Measurements from ENCODE around the gene STPG3. TPM values are rescaled to one million over a fixed set of nuclear protein-coding genes. Genes with fewer than 3 reads are reported as not detected.
A peak's percentile ranks its signal among the peaks of the same experiment; 100 is the strongest.

Gene STPG3
- total and polyA plus RNA-seq, 8 donors, result not detected

DNA sequence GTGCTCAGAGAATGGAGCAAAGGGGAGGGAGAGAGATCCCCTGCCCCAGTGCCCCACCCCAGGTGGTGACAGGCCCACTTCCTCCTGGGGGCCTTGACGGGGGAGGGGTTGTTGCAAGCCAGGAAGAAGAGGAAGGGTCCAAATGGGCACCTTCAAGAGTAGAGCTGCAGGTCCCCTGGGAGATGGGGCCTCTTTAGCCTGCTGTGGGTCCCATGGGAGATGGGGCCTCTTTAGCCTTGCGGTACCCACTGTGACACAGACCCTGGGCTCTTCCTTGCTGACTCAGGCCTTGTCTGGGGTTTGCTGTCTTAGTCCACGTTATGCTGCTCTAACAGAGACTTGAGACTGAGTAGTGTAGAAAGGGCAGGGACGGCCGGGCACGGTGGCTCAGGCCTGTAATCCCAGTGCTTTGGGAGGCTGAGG lies 16.9 kb downstream of the STPG3 start:
- H3K9me3 ChIP-seq, result no peaks in the 10 kb centered on the region
- peak overlapping the region in 1 of 4 donors; percentile 30 for H3K4me3 ChIP-seq
- intact Hi-C loops (cut with DNase I; ENCODE audit: low total_unique reads), result no loop called here
- peak overlapping the region; percentile 52 to 95 (median 77) for H3K27ac ChIP-seq
- 85 to 93% (median 88%) methylated on average over 2 to 6 of the region's 6 CpGs for WGBS, 5 donors
- peaks cover 28 to 69% (median 60%) of the 10 kb centered on the region in 4 donors for H3K4me1 ChIP-seq
- no peaks in the 10 kb centered on the region for H3K27me3 ChIP-seq
- DNase-seq, result peak in 1 of 2 donors; percentile 4
- H3K36me3 ChIP-seq, result peaks cover 52 to 93% (median 82%) of the 10 kb centered on the region in 4 donors
- TF ChIP-seq POLR2AphosphoS5 (IDR thresholded peaks at IDR 0.05) (no peak), EP300 (IDR thresholded peaks at IDR 0.05) (no peak), POLR2A (IDR thresholded peaks at IDR 0.05) (no peak)
- TF ChIP-seq, protein P1, sequence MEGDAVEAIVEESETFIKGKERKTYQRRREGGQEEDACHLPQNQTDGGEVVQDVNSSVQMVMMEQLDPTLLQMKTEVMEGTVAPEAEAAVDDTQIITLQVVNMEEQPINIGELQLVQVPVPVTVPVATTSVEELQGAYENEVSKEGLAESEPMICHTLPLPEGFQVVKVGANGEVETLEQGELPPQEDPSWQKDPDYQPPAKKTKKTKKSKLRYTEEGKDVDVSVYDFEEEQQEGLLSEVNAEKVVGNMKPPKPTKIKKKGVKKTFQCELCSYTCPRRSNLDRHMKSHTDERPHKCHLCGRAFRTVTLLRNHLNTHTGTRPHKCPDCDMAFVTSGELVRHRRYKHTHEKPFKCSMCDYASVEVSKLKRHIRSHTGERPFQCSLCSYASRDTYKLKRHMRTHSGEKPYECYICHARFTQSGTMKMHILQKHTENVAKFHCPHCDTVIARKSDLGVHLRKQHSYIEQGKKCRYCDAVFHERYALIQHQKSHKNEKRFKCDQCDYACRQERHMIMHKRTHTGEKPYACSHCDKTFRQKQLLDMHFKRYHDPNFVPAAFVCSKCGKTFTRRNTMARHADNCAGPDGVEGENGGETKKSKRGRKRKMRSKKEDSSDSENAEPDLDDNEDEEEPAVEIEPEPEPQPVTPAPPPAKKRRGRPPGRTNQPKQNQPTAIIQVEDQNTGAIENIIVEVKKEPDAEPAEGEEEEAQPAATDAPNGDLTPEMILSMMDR (IDR thresholded peaks at IDR 0.05), result no peak

DNA sequence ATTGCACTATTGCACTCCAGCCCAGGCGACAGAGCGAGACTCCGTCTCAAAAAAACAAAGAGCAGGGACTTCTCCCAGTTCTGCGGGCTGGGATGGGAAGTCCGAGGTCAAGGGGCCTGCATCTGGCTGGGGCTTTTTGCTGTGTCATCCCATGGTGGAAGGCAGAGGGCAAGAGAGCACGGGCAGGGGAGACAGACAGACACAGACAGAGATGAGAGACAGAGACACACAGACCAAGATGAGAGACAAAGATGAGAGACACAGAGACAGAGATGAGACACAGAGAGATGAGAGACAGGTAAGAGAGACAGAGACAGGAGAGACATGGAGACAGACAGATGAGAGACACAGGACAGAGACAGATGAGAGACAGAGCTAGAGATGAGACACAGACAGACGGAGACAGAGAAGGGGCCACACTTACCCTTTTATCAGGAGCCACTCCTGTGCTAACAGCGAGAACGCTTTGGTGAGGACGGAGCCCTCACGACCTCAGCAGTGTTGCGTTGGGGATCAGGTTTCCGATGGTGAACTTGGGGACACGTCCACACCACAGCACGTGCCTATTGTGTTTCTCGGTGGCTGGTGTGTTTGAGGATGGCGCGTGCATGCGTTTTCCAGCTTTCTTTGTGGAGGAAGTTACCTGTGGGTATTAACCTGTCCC lies 17.6 kb downstream of the STPG3 start:
- peaks cover 28 to 74% (median 68%) of the 10 kb centered on the region in 4 donors for H3K4me1 ChIP-seq
- H3K4me3 ChIP-seq, result peak overlapping the region in 1 of 4 donors; percentile 30
- H3K27me3 ChIP-seq, result no peaks in the 10 kb centered on the region
- H3K36me3 ChIP-seq, result peaks cover 53 to 92% (median 81%) of the 10 kb centered on the region in 4 donors
- no peak for TF ChIP-seq POLR2A (IDR thresholded peaks at IDR 0.05)
- intact Hi-C loops (cut with DNase I; ENCODE audit: low total_unique reads), result no loop called here
- 36 to 59% (median 47%) methylated on average over 18 to 19 of the region's 19 CpGs for WGBS, 5 donors
- no peaks in the 10 kb centered on the region for H3K9me3 ChIP-seq
- H3K27ac ChIP-seq, result peak overlapping the region; percentile 76 to 95 (median 81)
- DNase-seq, result peak in 1 of 2 donors; percentile 29

DNA sequence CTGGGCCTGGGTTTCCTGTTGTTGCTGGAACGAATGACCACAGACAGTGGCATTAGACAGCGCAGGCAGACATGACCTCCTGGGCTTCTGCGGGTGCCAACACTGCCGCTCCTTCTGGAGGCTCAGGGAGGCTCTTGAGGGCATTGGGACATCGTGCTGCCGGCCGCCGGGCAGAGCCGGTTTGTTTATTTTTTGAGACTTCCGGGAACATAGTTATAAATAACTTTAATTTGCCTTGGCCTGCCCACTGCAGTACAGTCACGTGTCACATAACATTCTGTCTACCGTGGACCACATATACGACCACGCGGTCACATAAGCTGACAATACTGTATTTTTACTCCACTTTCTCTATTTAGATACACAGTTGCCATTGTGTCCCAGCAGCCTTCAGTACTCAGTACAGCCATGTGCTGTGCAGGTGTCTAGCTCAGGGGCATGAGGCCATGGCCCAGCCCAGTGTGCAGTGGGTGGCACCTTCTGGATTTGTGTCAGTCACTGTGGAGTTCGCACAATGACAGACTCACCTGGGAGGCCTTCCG lies 18.2 kb downstream of the STPG3 start:
- TF ChIP-seq, protein P1 (IDR thresholded peaks at IDR 0.05), result no peak
- TF ChIP-seq EP300 (IDR thresholded peaks at IDR 0.05) (no peak), POLR2A (IDR thresholded peaks at IDR 0.05) (no peak), POLR2AphosphoS5 (IDR thresholded peaks at IDR 0.05) (peak; percentile 9 to 67 (median 53))
- peak overlapping the region in 1 of 4 donors; percentile 30 for H3K4me3 ChIP-seq
- no peaks in the 10 kb centered on the region for H3K27me3 ChIP-seq
- H3K9me3 ChIP-seq, result no peaks in the 10 kb centered on the region
- intact Hi-C loops (cut with DNase I; ENCODE audit: low total_unique reads), result no loop called here
- H3K4me1 ChIP-seq, result peaks cover 33 to 81% (median 74%) of the 10 kb centered on the region in 4 donors
- 12 to 30% (median 20%) methylated on average over 17 of the region's 17 CpGs for WGBS, 5 donors
- peaks cover 47 to 85% (median 77%) of the 10 kb centered on the region in 4 donors for H3K36me3 ChIP-seq
- DNase-seq, result peak; percentile 54 to 82
- H3K27ac ChIP-seq, result peak overlapping the region; percentile 76 to 95 (median 81)

DNA sequence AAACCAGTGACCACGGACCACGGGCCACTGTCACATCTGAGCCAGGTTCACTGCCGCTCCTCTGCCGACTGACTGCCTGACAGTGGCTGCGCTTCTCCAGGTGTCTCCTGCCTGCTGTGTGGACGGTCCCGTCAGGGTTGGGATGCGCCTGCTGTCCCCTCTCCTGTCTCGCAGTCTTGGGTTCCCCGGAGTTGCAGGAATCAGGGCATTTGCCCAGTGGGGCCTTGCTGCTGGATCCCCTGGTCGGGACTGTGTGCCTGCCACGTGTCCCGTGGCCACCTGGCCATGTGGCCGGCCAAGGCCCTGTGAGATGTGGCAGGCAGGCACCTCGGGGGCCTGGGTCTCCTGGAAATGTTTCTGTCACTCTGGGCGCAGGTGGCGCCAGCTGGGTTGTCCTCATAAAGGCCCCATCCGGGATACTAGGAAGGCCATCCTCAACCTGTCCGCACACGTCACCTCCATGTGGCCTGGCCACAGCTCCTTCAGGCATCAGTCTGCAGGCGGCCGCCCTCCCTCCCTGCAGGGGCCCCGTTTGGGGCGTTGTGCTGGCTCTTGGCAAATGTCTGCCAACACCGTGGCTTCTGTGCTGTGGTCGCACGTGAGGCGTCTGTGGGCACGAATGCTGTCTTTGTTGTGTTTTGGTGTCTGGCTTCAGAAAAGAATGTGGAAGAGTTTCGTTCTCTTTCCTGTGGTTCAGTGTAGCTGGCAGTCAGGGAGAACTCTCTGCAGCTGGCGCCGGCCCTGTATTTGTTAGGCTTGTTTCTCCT lies 20.0 kb downstream of the STPG3 start:
- no peak overlapping the region for H3K4me3 ChIP-seq
- H3K9me3 ChIP-seq, result no peaks in the 10 kb centered on the region
- H3K36me3 ChIP-seq, result peaks cover 41 to 68% (median 59%) of the 10 kb centered on the region in 4 donors
- 67 to 79% (median 72%) methylated on average over 24 to 32 of the region's 32 CpGs for WGBS, 5 donors
- TF ChIP-seq POLR2AphosphoS5 (IDR thresholded peaks at IDR 0.05) (no peak), POLR2A (IDR thresholded peaks at IDR 0.05) (no peak), EP300 (IDR thresholded peaks at IDR 0.05) (no peak)
- TF ChIP-seq, protein P1 (IDR thresholded peaks at IDR 0.05), result no peak
- peaks cover 48 to 93% (median 91%) of the 10 kb centered on the region in 4 donors for H3K4me1 ChIP-seq
- H3K27me3 ChIP-seq, result no peaks in the 10 kb centered on the region
- intact Hi-C loops (cut with DNase I; ENCODE audit: low total_unique reads), result no loop called here
- peak overlapping the region in 4 of 5 donors; percentile 29 to 95 (median 62) for H3K27ac ChIP-seq
- DNase-seq, result peak in 1 of 2 donors; percentile 20

Data from stomach (tissue), 9 donors.